Measurements from ENCODE around the gene KRTAP5-6. TPM values are rescaled to one million over a fixed set of nuclear protein-coding genes. Genes with fewer than 3 reads are reported as not detected.

KRTAP5-6 gene
- total RNA-seq, 1 donor from 2014 or later = not detected

DNA sequence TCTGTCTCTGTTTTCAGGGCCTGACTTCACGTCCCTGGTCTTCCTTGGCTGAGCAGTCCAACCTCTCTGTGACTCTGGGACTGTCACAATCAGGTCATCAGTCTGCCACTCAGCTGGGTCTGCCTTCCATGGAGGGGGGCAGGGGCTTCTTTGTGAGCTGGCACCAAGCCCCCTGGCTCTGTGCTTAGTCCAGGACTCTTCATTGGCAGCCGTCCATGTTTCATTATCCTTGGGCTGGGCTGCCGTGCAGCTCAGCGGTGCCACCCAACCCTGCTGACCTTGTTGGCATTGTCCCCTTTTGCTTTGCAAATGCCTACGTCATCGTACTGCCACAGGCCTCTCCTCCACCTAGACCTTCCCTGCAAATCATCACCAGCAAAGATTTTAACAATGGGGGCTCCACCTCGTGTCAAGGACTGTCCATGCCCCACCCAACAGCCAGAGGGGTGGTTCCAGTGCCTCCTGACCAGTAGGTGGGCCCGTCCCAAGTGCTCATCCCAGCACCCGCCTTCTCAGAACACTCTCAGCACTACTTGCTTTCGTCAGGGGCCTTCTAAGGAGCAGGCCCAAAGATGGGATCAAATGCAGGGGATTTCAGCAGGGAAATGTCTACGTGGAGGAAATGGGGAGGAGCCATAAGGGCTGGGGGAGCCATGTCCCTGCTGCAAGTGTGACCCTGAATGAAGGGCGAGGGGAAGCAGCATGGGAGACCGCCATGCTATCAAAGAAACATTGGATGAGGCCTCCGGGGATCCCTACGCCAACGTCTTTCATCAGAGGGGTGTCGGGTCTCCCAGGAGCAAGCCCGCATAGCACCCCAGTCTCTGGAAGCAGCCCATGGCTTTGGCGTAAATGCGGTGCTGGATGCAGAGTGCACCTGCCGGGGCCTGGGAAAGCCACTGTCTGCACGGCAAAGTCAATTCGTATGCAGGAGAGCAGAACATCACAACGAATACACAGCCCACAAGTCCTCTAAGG lies 18.2 kb downstream of the KRTAP5-6 start:
- Mint-ChIP-seq H3K4me1 (ENCODE audit: low read depth) (no peaks in the 10 kb centered on the region), H3K9me3 (ENCODE audit: low read depth) (no peaks in the 10 kb centered on the region), H3K4me3 (ENCODE audit: unreplicated experiment) (no peak overlapping the region), H3K36me3 (ENCODE audit: low read depth) (no peaks in the 10 kb centered on the region), H3K27me3 (ENCODE audit: low read depth) (peaks cover 20% of the 10 kb centered on the region), H3K27ac (ENCODE audit: unreplicated experiment) (no peak overlapping the region)
- no peak for DNase-seq (ENCODE audit: low spot score)
- TF ChIP-seq, protein P1, sequence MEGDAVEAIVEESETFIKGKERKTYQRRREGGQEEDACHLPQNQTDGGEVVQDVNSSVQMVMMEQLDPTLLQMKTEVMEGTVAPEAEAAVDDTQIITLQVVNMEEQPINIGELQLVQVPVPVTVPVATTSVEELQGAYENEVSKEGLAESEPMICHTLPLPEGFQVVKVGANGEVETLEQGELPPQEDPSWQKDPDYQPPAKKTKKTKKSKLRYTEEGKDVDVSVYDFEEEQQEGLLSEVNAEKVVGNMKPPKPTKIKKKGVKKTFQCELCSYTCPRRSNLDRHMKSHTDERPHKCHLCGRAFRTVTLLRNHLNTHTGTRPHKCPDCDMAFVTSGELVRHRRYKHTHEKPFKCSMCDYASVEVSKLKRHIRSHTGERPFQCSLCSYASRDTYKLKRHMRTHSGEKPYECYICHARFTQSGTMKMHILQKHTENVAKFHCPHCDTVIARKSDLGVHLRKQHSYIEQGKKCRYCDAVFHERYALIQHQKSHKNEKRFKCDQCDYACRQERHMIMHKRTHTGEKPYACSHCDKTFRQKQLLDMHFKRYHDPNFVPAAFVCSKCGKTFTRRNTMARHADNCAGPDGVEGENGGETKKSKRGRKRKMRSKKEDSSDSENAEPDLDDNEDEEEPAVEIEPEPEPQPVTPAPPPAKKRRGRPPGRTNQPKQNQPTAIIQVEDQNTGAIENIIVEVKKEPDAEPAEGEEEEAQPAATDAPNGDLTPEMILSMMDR (IDR thresholded peaks at IDR 0.05) = no peak

DNA sequence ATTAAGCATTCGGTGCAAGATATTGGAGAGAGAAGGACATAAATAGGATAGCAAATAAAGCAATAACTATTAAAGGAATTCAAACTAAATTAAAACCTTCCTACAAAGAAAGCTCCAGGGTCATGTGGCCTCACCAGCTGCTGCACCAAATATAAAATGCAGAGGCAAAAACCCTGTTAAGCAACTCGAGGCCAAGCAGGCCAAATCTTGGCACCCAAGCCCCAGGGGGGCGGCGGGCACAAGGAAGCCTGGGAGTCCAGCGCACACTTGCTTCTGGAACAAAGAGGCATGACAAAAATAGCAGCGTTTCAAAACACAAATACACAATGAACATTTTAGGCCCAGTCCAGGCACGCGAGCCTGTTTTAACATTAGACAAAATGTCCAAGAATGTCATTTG lies 20.8 kb downstream of the KRTAP5-6 start:
- Mint-ChIP-seq H3K36me3 (ENCODE audit: low read depth) (no peaks in the 10 kb centered on the region), H3K4me1 (ENCODE audit: low read depth) (no peaks in the 10 kb centered on the region), H3K4me3 (ENCODE audit: unreplicated experiment) (no peak overlapping the region), H3K9me3 (ENCODE audit: low read depth) (no peaks in the 10 kb centered on the region), H3K27me3 (ENCODE audit: low read depth) (peaks cover 21% of the 10 kb centered on the region), H3K27ac (ENCODE audit: unreplicated experiment) (no peak overlapping the region)
- TF ChIP-seq, protein P1 (IDR thresholded peaks at IDR 0.05) = no peak
- DNase-seq (ENCODE audit: low spot score) = no peak

DNA sequence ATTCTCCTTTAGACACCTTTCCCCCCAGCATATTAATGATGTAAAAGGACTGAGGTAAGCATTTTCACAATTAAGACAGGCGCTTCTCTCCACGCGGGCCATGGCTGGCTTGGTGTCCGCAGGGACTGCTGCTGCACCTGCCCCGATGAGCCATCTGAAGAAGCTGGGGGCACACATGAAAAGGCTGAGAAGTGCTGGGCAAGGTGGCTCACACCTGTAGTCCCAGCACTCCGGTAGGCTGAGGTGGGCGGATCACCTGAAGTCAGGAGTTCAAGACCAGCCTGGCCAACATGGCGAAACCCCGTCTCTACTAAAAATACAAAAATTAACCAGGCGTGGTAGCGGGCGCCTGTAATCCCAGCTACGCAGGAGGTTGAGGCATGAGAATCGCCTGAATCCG lies 21.3 kb downstream of the KRTAP5-6 start:
- Mint-ChIP-seq H3K27me3 (ENCODE audit: low read depth) (peaks cover 21% of the 10 kb centered on the region), H3K4me1 (ENCODE audit: low read depth) (no peaks in the 10 kb centered on the region), H3K36me3 (ENCODE audit: low read depth) (no peaks in the 10 kb centered on the region), H3K9me3 (ENCODE audit: low read depth) (no peaks in the 10 kb centered on the region), H3K27ac (ENCODE audit: unreplicated experiment) (no peak overlapping the region), H3K4me3 (ENCODE audit: unreplicated experiment) (no peak overlapping the region)
- DNase-seq (ENCODE audit: low spot score) = no peak
- TF ChIP-seq, protein P1 (IDR thresholded peaks at IDR 0.05) = no peak

- TF ChIP-seq, protein P1 (IDR thresholded peaks at IDR 0.05) = no peak
- Mint-ChIP-seq H3K27ac (ENCODE audit: unreplicated experiment) (no peak overlapping the region), H3K36me3 (ENCODE audit: low read depth) (no peaks in the 10 kb centered on the region), H3K4me1 (ENCODE audit: low read depth) (peaks cover under 1% of the 10 kb centered on the region), H3K9me3 (ENCODE audit: low read depth) (no peaks in the 10 kb centered on the region), H3K4me3 (ENCODE audit: unreplicated experiment) (no peak overlapping the region), H3K27me3 (ENCODE audit: low read depth) (peaks cover 23% of the 10 kb centered on the region)
- no peak for DNase-seq (ENCODE audit: low spot score)
Observed at GRCh38 chr11:1719781-1720180, 22.8 kb downstream of the KRTAP5-6 start.

GRCh38 chr11:1727096-1727690 lies 30.2 kb downstream of the KRTAP5-6 start:
- Mint-ChIP-seq H3K4me3 (ENCODE audit: unreplicated experiment) (no peak overlapping the region), H3K27ac (ENCODE audit: unreplicated experiment) (no peak overlapping the region), H3K27me3 (ENCODE audit: low read depth) (peaks cover 52% of the 10 kb centered on the region), H3K4me1 (ENCODE audit: low read depth) (peaks cover 6% of the 10 kb centered on the region), H3K36me3 (ENCODE audit: low read depth) (no peaks in the 10 kb centered on the region), H3K9me3 (ENCODE audit: low read depth) (no peaks in the 10 kb centered on the region)
- DNase-seq (ENCODE audit: low spot score) = no peak
- TF ChIP-seq, protein P1 (IDR thresholded peaks at IDR 0.05) = no peak

Data from chondrocyte (in vitro differentiated cells).